Measurements from ENCODE around the gene NCKAP5L. TPM values are rescaled to one million over a fixed set of nuclear protein-coding genes. Genes with fewer than 3 reads are reported as not detected.

NCKAP5L gene
- 10 to 100 TPM in 1 of 6 donors, 1 to 10 TPM in 5; 4.1 to 14.1 (median 6.1) TPM for total RNA-seq
- 10 to 100 TPM in 1 of 2 donors, 1 to 10 TPM in 1; 9.8 to 18.3 TPM for polyA plus RNA-seq

DNA sequence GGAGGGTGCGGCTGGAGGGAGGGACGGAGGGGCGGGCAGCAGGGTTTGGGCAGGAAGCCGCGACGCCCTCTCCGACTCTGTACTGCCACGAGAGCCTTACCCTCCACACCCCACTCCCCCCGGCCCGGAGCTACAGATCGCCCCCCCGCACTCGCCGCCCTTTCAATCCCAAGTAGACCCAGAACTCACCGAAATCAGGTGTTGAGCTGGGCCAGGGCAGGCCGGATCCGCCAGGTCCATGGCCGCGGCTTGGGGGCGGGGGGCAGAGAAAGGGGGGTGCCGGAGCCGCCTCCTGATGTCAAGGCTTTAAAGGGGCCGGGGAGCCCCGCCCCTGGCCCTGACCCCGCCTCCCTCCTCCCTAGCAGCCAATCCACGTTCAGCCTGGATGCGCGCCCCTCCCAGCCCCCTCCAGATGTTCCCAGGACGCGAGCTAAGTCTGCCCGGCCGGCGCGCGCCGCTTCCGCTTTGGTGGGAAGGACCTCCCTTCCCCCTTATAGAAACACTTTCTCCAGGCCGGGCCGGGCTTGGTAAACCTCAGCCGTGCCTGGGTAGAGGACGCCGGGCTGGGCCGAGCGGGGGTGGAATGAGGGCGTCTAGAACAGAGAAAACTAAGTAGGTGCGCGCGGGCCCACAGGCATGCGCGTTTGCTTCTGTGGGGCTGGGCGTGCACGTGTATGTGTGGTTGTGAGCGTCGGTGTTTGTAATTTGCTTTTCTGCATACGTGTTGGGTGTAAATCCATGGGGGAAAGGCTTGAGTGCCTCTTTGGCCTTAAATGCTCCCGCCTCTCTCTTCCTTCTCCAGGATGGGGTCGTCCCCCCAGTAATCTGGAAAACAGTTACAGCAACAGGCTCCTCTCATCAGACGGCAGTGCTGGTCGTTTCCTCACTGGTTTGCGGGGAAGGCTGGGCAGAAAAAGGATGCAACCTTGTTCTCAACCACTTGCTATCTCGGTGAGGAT is at the start of gene NCKAP5L:
NCKAP5L (minus strand) TSS at position 281 of the 959 bp plus-strand sequence. CDS start 24,369 bp downstream, outside the sequence.
- TF ChIP-seq, protein P1, sequence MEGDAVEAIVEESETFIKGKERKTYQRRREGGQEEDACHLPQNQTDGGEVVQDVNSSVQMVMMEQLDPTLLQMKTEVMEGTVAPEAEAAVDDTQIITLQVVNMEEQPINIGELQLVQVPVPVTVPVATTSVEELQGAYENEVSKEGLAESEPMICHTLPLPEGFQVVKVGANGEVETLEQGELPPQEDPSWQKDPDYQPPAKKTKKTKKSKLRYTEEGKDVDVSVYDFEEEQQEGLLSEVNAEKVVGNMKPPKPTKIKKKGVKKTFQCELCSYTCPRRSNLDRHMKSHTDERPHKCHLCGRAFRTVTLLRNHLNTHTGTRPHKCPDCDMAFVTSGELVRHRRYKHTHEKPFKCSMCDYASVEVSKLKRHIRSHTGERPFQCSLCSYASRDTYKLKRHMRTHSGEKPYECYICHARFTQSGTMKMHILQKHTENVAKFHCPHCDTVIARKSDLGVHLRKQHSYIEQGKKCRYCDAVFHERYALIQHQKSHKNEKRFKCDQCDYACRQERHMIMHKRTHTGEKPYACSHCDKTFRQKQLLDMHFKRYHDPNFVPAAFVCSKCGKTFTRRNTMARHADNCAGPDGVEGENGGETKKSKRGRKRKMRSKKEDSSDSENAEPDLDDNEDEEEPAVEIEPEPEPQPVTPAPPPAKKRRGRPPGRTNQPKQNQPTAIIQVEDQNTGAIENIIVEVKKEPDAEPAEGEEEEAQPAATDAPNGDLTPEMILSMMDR (IDR thresholded peaks at IDR 0.05): no peak
- Histone ChIP-seq H3K9me3 (no peaks in the 10 kb centered on the region), H3K4me1 (peaks cover 0 to 4% (median 3%) of the 10 kb centered on the region in 3 donors), H3K4me3 (peak within 1 kb of the TSS; percentile 51 to 87 (median 73)), H3K27ac (peak within 1 kb of the TSS; percentile 60 to 80 (median 73)), H3K36me3 (no peaks in the 10 kb centered on the region), H3K27me3 (no peaks in the 10 kb centered on the region)
- FAIRE-seq (peak; percentile 51), DNase-seq (peak; percentile 94 to 98 (median 96)), ATAC-seq (peak; percentile 94 to 98 (median 98))
- intact Hi-C loops (cut with DNase I): no loop called here
- WGBS, 2 donors: 1% methylated on average over 49 to 60 of the region's 61 CpGs

GRCh38 chr12:49877066-49877465 is 48.9 kb upstream of the NCKAP5L start:
- WGBS, 2 donors: 71 to 73% methylated on average over 5 of the region's 5 CpGs
- H3K4me3 ChIP-seq: no peak overlapping the region
- no peaks in the 10 kb centered on the region for H3K9me3 ChIP-seq
- TF ChIP-seq, protein P1 (IDR thresholded peaks at IDR 0.05): no peak
- FAIRE-seq: no peak
- no peaks in the 10 kb centered on the region for H3K36me3 ChIP-seq
- H3K27ac ChIP-seq: no peak overlapping the region
- intact Hi-C loops (cut with DNase I): no loop called here
- ATAC-seq: no peak
- no peaks in the 10 kb centered on the region for H3K4me1 ChIP-seq
- H3K27me3 ChIP-seq: no peaks in the 10 kb centered on the region
- DNase-seq: peak in 2 of 6 donors; percentile 23 to 31

- H3K36me3 ChIP-seq: no peaks in the 10 kb centered on the region
- FAIRE-seq (no peak), ATAC-seq (no peak), DNase-seq (no peak)
- no peaks in the 10 kb centered on the region for H3K9me3 ChIP-seq
- TF ChIP-seq, protein P1 (IDR thresholded peaks at IDR 0.05): no peak
- WGBS, 2 donors: 87 to 90% methylated on average over 3 of the region's 3 CpGs
- no peak overlapping the region for H3K27ac ChIP-seq
- H3K4me1 ChIP-seq: no peaks in the 10 kb centered on the region
- intact Hi-C loops (cut with DNase I): no loop called here
- H3K27me3 ChIP-seq: no peaks in the 10 kb centered on the region
- H3K4me3 ChIP-seq: no peak overlapping the region
These were observed 47.9 kb upstream of the NCKAP5L start for GRCh38 chr12:49876070-49876469.

DNA sequence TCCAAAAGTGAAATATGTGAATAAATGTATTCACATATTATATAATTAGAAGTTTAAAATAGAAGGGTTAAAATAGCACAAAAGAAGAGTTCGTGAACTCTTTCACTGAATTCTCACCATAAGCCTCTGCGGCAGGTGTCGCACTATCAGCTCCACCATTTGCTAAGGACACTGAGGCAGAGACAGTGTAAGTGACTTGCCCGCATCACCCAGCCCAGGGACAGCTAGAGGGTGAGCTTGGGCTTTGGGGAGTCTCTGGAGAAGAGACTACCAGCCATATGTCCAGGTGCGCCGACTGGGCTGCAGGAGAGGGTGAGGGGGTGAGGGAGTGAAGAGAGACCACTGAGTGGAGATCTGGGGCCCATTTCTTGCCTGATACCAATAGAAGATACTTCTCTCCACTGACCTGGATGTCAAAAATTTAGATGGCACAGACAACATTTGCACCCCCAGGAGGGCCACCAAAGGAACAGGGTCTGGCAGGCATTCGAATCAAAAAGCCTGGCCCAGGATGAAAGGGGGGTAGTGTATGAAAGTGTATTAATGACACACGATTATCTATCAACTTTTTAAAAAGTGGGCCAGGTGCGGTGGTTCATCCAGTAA is 47.0 kb upstream of the NCKAP5L start:
- FAIRE-seq (no peak), ATAC-seq (no peak), DNase-seq (peak in 2 of 6 donors; percentile 25 to 27)
- no peaks in the 10 kb centered on the region for H3K4me1 ChIP-seq
- H3K27ac ChIP-seq: no peak overlapping the region
- H3K36me3 ChIP-seq: no peaks in the 10 kb centered on the region
- intact Hi-C loops (cut with DNase I): no loop called here
- WGBS, 2 donors: 83 to 88% methylated on average over 9 of the region's 9 CpGs
- H3K27me3 ChIP-seq: no peaks in the 10 kb centered on the region
- H3K4me3 ChIP-seq: no peak overlapping the region
- H3K9me3 ChIP-seq: no peaks in the 10 kb centered on the region
- TF ChIP-seq, protein P1 (IDR thresholded peaks at IDR 0.05): no peak
